Activated CD8-positive, alpha-beta T cell treated with anti-CD3 and anti-CD28 coated beads for 36 hours (primary cell): ENCODE results near the gene ITM2B. TPM values are rescaled to one million over a fixed set of nuclear protein-coding genes. Genes with fewer than 3 reads are reported as not detected.

Experiments used
- ATAC-seq: fragments of 200-7000 bp; cut with Tn5 transposase; one replicate; pipeline ENCODE4 v1.10.0; 2021; ENCODE audit warnings: mild to moderate bottlenecking, moderate library complexity
- CTCF ChIA-PET: fragments of 350-600 bp; sonication (Branson Sonifier 250); formaldehyde crosslinking; loops from one replicate; lab custom pipeline; 2021; ENCODE audit warnings: antibody characterized with exemption; lab: Charles Lee
- POLR2A ChIA-PET: fragments of 350-600 bp; sonication (Branson Sonifier 250); formaldehyde crosslinking; loops from one replicate; lab custom pipeline; 2021; ENCODE audit warnings: antibody characterized with exemption; lab: Charles Lee
- DNase-seq: peaks from one replicate; pipeline ENCODE4 v3.0.0-alpha.2; 2020
- H3K27ac Mint-ChIP-seq: one replicate; pipeline ENCODE4 v1.8.0; 2021; ENCODE audit warnings: mild to moderate bottlenecking, mixed read lengths
- H3K27me3 Mint-ChIP-seq: one replicate; pipeline ENCODE4 v1.8.0; 2021; ENCODE audit warnings: mixed read lengths
- H3K36me3 Mint-ChIP-seq: one replicate; pipeline ENCODE4 v1.8.0; 2021; ENCODE audit warnings: low read depth, mixed read lengths
- H3K4me1 Mint-ChIP-seq: one replicate; pipeline ENCODE4 v1.8.0; 2021; ENCODE audit warnings: low read depth, mixed read lengths
- H3K4me3 Mint-ChIP-seq: one replicate; pipeline ENCODE4 v1.8.0; 2021; ENCODE audit warnings: mild to moderate bottlenecking, moderate library complexity, mixed read lengths
- H3K9me3 Mint-ChIP-seq: one replicate; pipeline ENCODE4 v1.8.0; 2021; ENCODE audit warnings: mixed read lengths
- CTCF ChIP-seq: fragments of 200-600 bp; IDR thresholded peaks from one replicate; pipeline ENCODE4 v1.8.0; 2022; ENCODE audit warnings: antibody characterized with exemption, mild to moderate bottlenecking
- intact Hi-C: fragments of 100-400 bp; cut with micrococcal nuclease; formaldehyde crosslinking; loops from one replicate; pipeline ENCODE4 v1.10.0; 2022
- total RNA-seq, 2 experiments: library from RNA; stranded (reverse); gene quantifications; one replicate each; pipeline ENCODE4 v1.2.3, GENCODE V29; 2021

Gene ITM2B
- total RNA-seq, 2 experiments from 2014 or later = 85.5 to 91.2 TPM

GRCh38 chr13:48253849-48254248 is 20.8 kb downstream of the ITM2B start:
- H3K4me3 Mint-ChIP-seq = no peak overlapping the region
- peak overlapping the region; percentile 6 for H3K27ac Mint-ChIP-seq
- ChIA-PET POLR2A (interaction anchor here (1.6 kb wide), 1 partner anchor 10 kb away, joined by 3 read pairs; no protein-coding TSS in a partner anchor), CTCF (interaction anchor here (0.6 to 1.5 kb wide), 5 partner anchors 11 to 216 kb away, joined by 3 to 5 read pairs (median 3); partner anchors contain the start of gene NUDT15)
- TF ChIP-seq CTCF = no peak
- DNase-seq (no peak), ATAC-seq (no peak)
- peaks cover 63% of the 10 kb centered on the region for H3K4me1 Mint-ChIP-seq
- intact Hi-C loops = no loop called here
- H3K9me3 Mint-ChIP-seq = no peaks in the 10 kb centered on the region
- peaks cover 39% of the 10 kb centered on the region for H3K36me3 Mint-ChIP-seq
- H3K27me3 Mint-ChIP-seq = no peaks in the 10 kb centered on the region

GRCh38 chr13:48255090-48255489 is 22.1 kb downstream of the ITM2B start:
- H3K4me3 Mint-ChIP-seq = no peak overlapping the region
- DNase-seq (no peak), ATAC-seq (no peak)
- peaks cover 65% of the 10 kb centered on the region for H3K4me1 Mint-ChIP-seq
- TF ChIP-seq CTCF = no peak
- H3K9me3 Mint-ChIP-seq = no peaks in the 10 kb centered on the region
- intact Hi-C loops = no loop called here
- ChIA-PET POLR2A (interaction anchor here (1.5 kb wide), 1 partner anchor 10 kb away, joined by 5 read pairs; no protein-coding TSS in a partner anchor), CTCF (interaction anchor here (1.1 kb wide), 1 partner anchor 33 kb away, joined by 4 read pairs; no protein-coding TSS in a partner anchor)
- no peaks in the 10 kb centered on the region for H3K27me3 Mint-ChIP-seq
- no peak overlapping the region for H3K27ac Mint-ChIP-seq
- peaks cover 49% of the 10 kb centered on the region for H3K36me3 Mint-ChIP-seq

- Mint-ChIP-seq H3K9me3 (no peaks in the 10 kb centered on the region), H3K36me3 (peaks cover 50% of the 10 kb centered on the region), H3K4me1 (peaks cover 65% of the 10 kb centered on the region), H3K27ac (peak overlapping the region; percentile 74), H3K27me3 (no peaks in the 10 kb centered on the region), H3K4me3 (no peak overlapping the region)
- POLR2A ChIA-PET = interaction anchor here (1.5 kb wide), 1 partner anchor 9 kb away, joined by 5 read pairs; no protein-coding TSS in a partner anchor
- ATAC-seq (peak; percentile 49), DNase-seq (no peak)
- intact Hi-C loops = no loop called here
- CTCF ChIA-PET = interaction anchor here (1.1 kb wide), 1 partner anchor 32 kb away, joined by 4 read pairs; no protein-coding TSS in a partner anchor
- TF ChIP-seq CTCF = no peak
Measured at GRCh38 chr13:48255954-48256353, 22.9 kb downstream of the ITM2B start.

- POLR2A ChIA-PET = no interaction called here
- Mint-ChIP-seq H3K4me1 (peaks cover 57% of the 10 kb centered on the region), H3K27me3 (no peaks in the 10 kb centered on the region), H3K4me3 (no peak overlapping the region), H3K36me3 (peaks cover 65% of the 10 kb centered on the region), H3K9me3 (no peaks in the 10 kb centered on the region), H3K27ac (no peak overlapping the region)
- CTCF ChIA-PET = no interaction called here
- intact Hi-C loops = no loop called here
- TF ChIP-seq CTCF = no peak
- ATAC-seq (no peak), DNase-seq (no peak)
Measured at GRCh38 chr13:48258002-48258401, 25.0 kb downstream of the ITM2B start.

- Mint-ChIP-seq H3K4me1 (peaks cover 60% of the 10 kb centered on the region), H3K36me3 (peaks cover 67% of the 10 kb centered on the region), H3K9me3 (no peaks in the 10 kb centered on the region), H3K27me3 (no peaks in the 10 kb centered on the region), H3K4me3 (no peak overlapping the region), H3K27ac (peak overlapping the region; percentile 48)
- DNase-seq = no peak
- ATAC-seq = no peak
- POLR2A ChIA-PET = no interaction called here
- intact Hi-C loops = no loop called here
- no peak for TF ChIP-seq CTCF
- CTCF ChIA-PET = no interaction called here
Measured at GRCh38 chr13:48258430-48258829, 25.4 kb downstream of the ITM2B start.
